Panc1 (cell line): Measurements from ENCODE around the gene IGSF21. TPM values are rescaled to one million over a fixed set of nuclear protein-coding genes. Genes with fewer than 3 reads are reported as not detected.

Source experiments
- ATAC-seq: fragments of 200-7000 bp; cut with Tn5 transposase; 2 replicates; pipeline ENCODE4 v1.9.1; 2020; ENCODE audit warnings: mild to moderate bottlenecking, moderate library complexity
- BruUV-seq: library from RNA; stranded (reverse); fragments of 400-500 nt; replicated peaks from 2 replicates; lab custom pipeline; 2021; lab: Mats Ljungman, UMichigan
- CTCF ChIA-PET: fragments of 300-600 bp; sonication (Branson Sonifier 250); formaldehyde crosslinking; loops from one replicate; lab custom pipeline; 2022; ENCODE audit warnings: antibody characterized with exemption; lab: Charles Lee
- POLR2A ChIA-PET: fragments of 300-600 bp; sonication (Branson Sonifier 250); formaldehyde crosslinking; loops from one replicate; lab custom pipeline; 2022; ENCODE audit warnings: antibody characterized with exemption; lab: Charles Lee
- DNase-seq: peaks from one replicate; pipeline ENCODE4 v3.0.0-alpha.2; 2010; ENCODE audit warnings: low read depth, low spot score
- H3K27ac ChIP-seq: 2 replicates; pipeline ENCODE4 v1.5.1; 2011; ENCODE audit warnings: mild to moderate bottlenecking, low read length, inconsistent platforms
- H3K27me3 ChIP-seq: fragments of 200-500 bp; sonication (Bioruptor generic); 2 replicates; pipeline ENCODE4 v1.6.0; 2014; ENCODE audit warnings: low read length, inconsistent platforms; ENCODE audit not compliant: control insufficient read depth, insufficient read depth
- H3K36me3 ChIP-seq: fragments of 200-500 bp; sonication (Bioruptor generic); 2 replicates; pipeline ENCODE4 v1.5.1; 2014; ENCODE audit warnings: inconsistent platforms, mild to moderate bottlenecking, low read length, moderate library complexity; ENCODE audit not compliant: control insufficient read depth, insufficient read depth
- H3K4me1 ChIP-seq: 2 replicates; pipeline ENCODE4 v1.5.1; 2011; ENCODE audit warnings: inconsistent platforms, mild to moderate bottlenecking, low read length, moderate library complexity; ENCODE audit not compliant: control insufficient read depth, insufficient read depth
- H3K4me3 ChIP-seq, 2 experiments: 2 replicates each; pipeline ENCODE4 v1.5.1; 2011 to 2012; ENCODE audit warnings: low read depth in 2 of 2, low read length in 2 of 2, mild to moderate bottlenecking in 2 of 2, inconsistent platforms in 1 of 2, moderate library complexity in 1 of 2
- H3K9me3 ChIP-seq: fragments of 200-500 bp; sonication (Bioruptor generic); 2 replicates; pipeline ENCODE4 v1.5.1; 2014; ENCODE audit warnings: low read depth, mild to moderate bottlenecking, inconsistent platforms, low read length, moderate library complexity; ENCODE audit not compliant: control insufficient read depth, insufficient read depth
- CTCF ChIP-seq: fragments of 450-650 bp; IDR thresholded peaks from 2 replicates; pipeline ENCODE4 v1.5.1; 2017; ENCODE audit warnings: mild to moderate bottlenecking
- POLR2AphosphoS5 ChIP-seq: IDR thresholded peaks from 2 replicates; pipeline ENCODE4 v1.6.1; 2012; ENCODE audit warnings: mild to moderate bottlenecking, low read depth, low read length, moderate library complexity
- REST ChIP-seq, 2 experiments: IDR thresholded peaks; 2 replicates each; pipeline ENCODE4 v1.6.1; 2011 to 2012; ENCODE audit warnings: low read depth in 2 of 2, control low read depth in 1 of 2, low read length in 1 of 2, mild to moderate bottlenecking in 1 of 2, moderate library complexity in 1 of 2; ENCODE audit not compliant: insufficient read depth in 1 of 2
- SIN3A ChIP-seq: IDR thresholded peaks from 2 replicates; pipeline ENCODE4 v1.6.1; 2012; ENCODE audit warnings: low read depth, mild to moderate bottlenecking, low read length, moderate library complexity, borderline replicate concordance; ENCODE audit not compliant: insufficient read depth
- TCF7L2 ChIP-seq: IDR thresholded peaks from 2 replicates; pipeline ENCODE4 v1.6.1; 2011; ENCODE audit warnings: mild to moderate bottlenecking, low read depth, low read length, inconsistent platforms
- in situ Hi-C: cut with HindIII; loops from 2 replicates; pipeline ENCODE4 v1.10.0; 2016; ENCODE audit warnings: low sequenced_read_pairs, low pct_unique_long_range_greater_than_20kb
- intact Hi-C: fragments of 100-400 bp; cut with micrococcal nuclease; formaldehyde crosslinking; loops from one replicate; pipeline ENCODE4 v1.10.0; 2022; ENCODE audit not compliant: unreplicated experiment
- total RNA-seq: library from RNA; stranded (reverse); gene quantifications from one replicate; pipeline ENCODE4 v1.2.1, GENCODE V29; 2021; ENCODE audit not compliant: unreplicated experiment

IGSF21 gene
- total RNA-seq, 1 experiment from 2014 or later = not detected

DNA sequence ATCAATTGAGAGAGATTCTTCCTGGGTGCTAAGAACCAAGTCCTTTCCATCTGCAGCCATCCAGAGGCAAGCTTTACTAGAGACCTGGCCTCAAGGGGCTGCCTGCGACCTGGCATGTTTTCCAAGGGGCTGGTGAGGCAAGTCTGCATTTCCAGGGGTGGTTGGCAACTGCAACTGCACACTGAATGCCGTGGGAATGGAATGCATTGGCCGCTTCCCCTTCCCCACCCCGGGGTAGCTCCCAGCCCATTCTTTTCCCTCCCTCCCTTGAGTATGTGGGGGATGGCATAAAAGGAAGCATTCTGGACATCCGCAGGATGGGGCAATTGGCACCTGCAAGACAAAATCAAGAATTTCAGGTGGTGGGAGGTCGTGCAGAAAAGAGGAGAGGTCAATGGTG, 155.1 kb downstream of the IGSF21 start:
- Histone ChIP-seq H3K27me3 (peaks cover 25% of the 10 kb centered on the region), H3K4me3 (no peak overlapping the region), H3K36me3 (no peaks in the 10 kb centered on the region), H3K9me3 (no peaks in the 10 kb centered on the region), H3K4me1 (no peaks in the 10 kb centered on the region), H3K27ac (no peak overlapping the region)
- ChIA-PET CTCF (interaction anchor here (0.5 kb wide), 1 partner anchor 294 kb away, joined by 3 read pairs; no protein-coding TSS in a partner anchor), POLR2A (no interaction called here)
- BruUV-seq = no TSS peak
- in situ Hi-C loops (no loop called here), intact Hi-C loops (no loop called here)
- ATAC-seq = no peak
- TF ChIP-seq TCF7L2 = no peak
- TF ChIP-seq POLR2AphosphoS5 = no peak
- TF ChIP-seq CTCF = no peak
- TF ChIP-seq SIN3A = no peak
- TF ChIP-seq REST (IDR thresholded peaks at IDR 0.05; ENCODE audit: insufficient read depth in 1 of 2, low read depth in 2 of 2, low read length in 1 of 2) = no peak
- DNase-seq = no peak

- no TSS peak for BruUV-seq
- ChIA-PET CTCF (no interaction called here), POLR2A (no interaction called here)
- intact Hi-C loops = no loop called here
- Histone ChIP-seq H3K36me3 (no peaks in the 10 kb centered on the region), H3K4me3 (no peak overlapping the region), H3K27ac (no peak overlapping the region), H3K27me3 (peaks cover 25% of the 10 kb centered on the region), H3K9me3 (no peaks in the 10 kb centered on the region), H3K4me1 (no peaks in the 10 kb centered on the region)
- ATAC-seq = no peak
- TF ChIP-seq SIN3A = no peak
- no peak for TF ChIP-seq REST (IDR thresholded peaks at IDR 0.05; ENCODE audit: insufficient read depth in 1 of 2, low read depth in 2 of 2, low read length in 1 of 2)
- no peak for TF ChIP-seq CTCF
- no peak for TF ChIP-seq TCF7L2
- no peak for TF ChIP-seq POLR2AphosphoS5
- in situ Hi-C loops = no loop called here
- no peak for DNase-seq
Measured at GRCh38 chr1:18263547-18264120, 156.0 kb downstream of the IGSF21 start.
